Osteoblast (primary cell): ENCODE data around the gene ZNF185. TPM values are rescaled to one million over a fixed set of nuclear protein-coding genes. Genes with fewer than 3 reads are reported as not detected.

Experiments
- DNase-seq: peaks from one replicate; pipeline ENCODE4 v3.0.0; 2011; ENCODE audit warnings: low spot score, mixed read lengths; ENCODE audit not compliant: insufficient read length; ENCODE audit errors: missing footprints
- H2AFZ ChIP-seq: 2 replicates; pipeline ENCODE4 v1.6.0; 2011; ENCODE audit warnings: mild to moderate bottlenecking, low read length
- H3K27ac ChIP-seq: 2 replicates; pipeline ENCODE4 v1.5.1; 2011; ENCODE audit warnings: mild to moderate bottlenecking, low read depth, low read length, moderate library complexity
- H3K27me3 ChIP-seq: 2 replicates; pipeline ENCODE4 v1.6.0; 2012; ENCODE audit warnings: mild to moderate bottlenecking, control low read depth, inconsistent platforms, low read length, moderate library complexity; ENCODE audit not compliant: insufficient read depth
- H3K36me3 ChIP-seq: 2 replicates; pipeline ENCODE4 v1.5.1; 2011; ENCODE audit warnings: mild to moderate bottlenecking, low read length, control low read depth, moderate library complexity; ENCODE audit not compliant: insufficient read depth
- H3K4me1 ChIP-seq: 2 replicates; pipeline ENCODE4 v1.5.1; 2011; ENCODE audit warnings: mild to moderate bottlenecking, low read length, control low read depth, moderate library complexity; ENCODE audit not compliant: insufficient read depth
- H3K4me2 ChIP-seq: 2 replicates; pipeline ENCODE4 v1.6.0; 2011; ENCODE audit warnings: mild to moderate bottlenecking, low read length; ENCODE audit not compliant: insufficient read depth
- H3K4me3 ChIP-seq: fragments of 200-600 bp; sonication (generic); 3 replicates; pipeline ENCODE4 v1.5.1; 2012; ENCODE audit warnings: mild to moderate bottlenecking, low read length, inconsistent platforms; ENCODE audit not compliant: insufficient read depth
- H3K79me2 ChIP-seq: 2 replicates; pipeline ENCODE4 v1.6.0; 2012; ENCODE audit warnings: mild to moderate bottlenecking, low read length, control low read depth, inconsistent platforms; ENCODE audit not compliant: insufficient read depth
- H3K9me3 ChIP-seq: 2 replicates; pipeline ENCODE4 v1.5.1; 2011; ENCODE audit warnings: low read depth, low read length, control low read depth
- H4K20me1 ChIP-seq: 2 replicates; pipeline ENCODE4 v1.6.0; 2012; ENCODE audit warnings: mild to moderate bottlenecking, low read length, control low read depth; ENCODE audit not compliant: insufficient read depth
- total RNA-seq: library from RNA; depleted of rRNA; stranded (reverse); fragments of >200 nt; gene quantifications from 2 replicates; pipeline ENCODE4 v1.2.3, GENCODE V29; 2012
- TF ChIP-seq, protein P1 (sequence below): IDR thresholded peaks from 2 replicates; pipeline ENCODE4 v1.5.1; 2011; ENCODE audit warnings: mild to moderate bottlenecking, low read depth, low read length, moderate library complexity; ENCODE audit errors: extremely low read depth

ZNF185 gene
- total RNA-seq, 1 donor = 1.1 TPM

DNA sequence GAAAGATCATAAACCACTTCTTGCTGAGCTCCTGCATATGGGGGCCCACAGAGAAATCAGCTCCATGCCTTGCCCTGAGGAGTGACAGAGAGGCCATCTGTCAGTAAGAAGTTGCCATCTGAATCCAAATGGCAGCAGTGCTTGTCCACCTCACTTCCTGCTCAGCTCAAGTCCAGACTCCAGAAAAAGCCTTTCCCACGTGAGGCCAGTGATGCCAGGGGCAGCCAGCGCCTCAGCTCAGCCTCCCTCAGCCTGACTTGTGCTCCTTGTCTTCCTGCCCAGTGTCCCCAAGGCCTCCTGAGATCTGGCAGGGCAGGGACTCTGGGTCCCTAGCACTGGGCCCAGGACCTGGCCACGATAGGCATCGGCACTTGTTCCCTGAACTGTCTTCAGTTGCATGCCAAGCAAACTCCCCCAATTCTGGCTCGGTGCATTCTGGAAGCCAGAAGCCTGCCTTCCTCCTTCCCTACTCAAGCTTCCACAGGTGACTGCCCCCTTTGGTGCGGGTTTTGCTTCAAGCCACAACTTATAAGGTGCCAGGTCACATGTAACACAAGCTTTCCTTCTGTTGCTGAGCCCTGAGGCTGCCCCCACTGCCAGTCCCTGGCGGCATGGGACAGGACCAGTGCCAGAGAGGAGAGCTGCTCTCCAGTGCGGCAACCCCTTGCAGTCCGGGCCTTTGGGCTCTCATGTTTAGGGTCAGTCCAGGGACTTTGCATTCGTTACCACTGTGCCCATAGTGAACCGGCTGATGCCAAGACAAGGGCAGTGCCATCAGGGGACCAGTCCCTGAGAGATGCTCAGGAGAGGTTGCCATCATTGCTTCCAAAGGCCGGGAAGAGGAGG is 2.2 kb downstream of the ZNF185 start:
- no peaks in the 10 kb centered on the region for H3K79me2 ChIP-seq
- no peak overlapping the region for H3K4me2 ChIP-seq
- H3K27ac ChIP-seq = no peak overlapping the region
- no peaks in the 10 kb centered on the region for H3K27me3 ChIP-seq
- no peaks in the 10 kb centered on the region for H3K36me3 ChIP-seq
- H3K9me3 ChIP-seq = no peaks in the 10 kb centered on the region
- TF ChIP-seq, protein P1, sequence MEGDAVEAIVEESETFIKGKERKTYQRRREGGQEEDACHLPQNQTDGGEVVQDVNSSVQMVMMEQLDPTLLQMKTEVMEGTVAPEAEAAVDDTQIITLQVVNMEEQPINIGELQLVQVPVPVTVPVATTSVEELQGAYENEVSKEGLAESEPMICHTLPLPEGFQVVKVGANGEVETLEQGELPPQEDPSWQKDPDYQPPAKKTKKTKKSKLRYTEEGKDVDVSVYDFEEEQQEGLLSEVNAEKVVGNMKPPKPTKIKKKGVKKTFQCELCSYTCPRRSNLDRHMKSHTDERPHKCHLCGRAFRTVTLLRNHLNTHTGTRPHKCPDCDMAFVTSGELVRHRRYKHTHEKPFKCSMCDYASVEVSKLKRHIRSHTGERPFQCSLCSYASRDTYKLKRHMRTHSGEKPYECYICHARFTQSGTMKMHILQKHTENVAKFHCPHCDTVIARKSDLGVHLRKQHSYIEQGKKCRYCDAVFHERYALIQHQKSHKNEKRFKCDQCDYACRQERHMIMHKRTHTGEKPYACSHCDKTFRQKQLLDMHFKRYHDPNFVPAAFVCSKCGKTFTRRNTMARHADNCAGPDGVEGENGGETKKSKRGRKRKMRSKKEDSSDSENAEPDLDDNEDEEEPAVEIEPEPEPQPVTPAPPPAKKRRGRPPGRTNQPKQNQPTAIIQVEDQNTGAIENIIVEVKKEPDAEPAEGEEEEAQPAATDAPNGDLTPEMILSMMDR = no peak
- no peak overlapping the region for H3K4me3 ChIP-seq
- peaks cover 37% of the 10 kb centered on the region for H3K4me1 ChIP-seq
- DNase-seq = peak; percentile 65
- H4K20me1 ChIP-seq = no peaks in the 10 kb centered on the region
- no peak overlapping the region for H2AFZ ChIP-seq

DNA sequence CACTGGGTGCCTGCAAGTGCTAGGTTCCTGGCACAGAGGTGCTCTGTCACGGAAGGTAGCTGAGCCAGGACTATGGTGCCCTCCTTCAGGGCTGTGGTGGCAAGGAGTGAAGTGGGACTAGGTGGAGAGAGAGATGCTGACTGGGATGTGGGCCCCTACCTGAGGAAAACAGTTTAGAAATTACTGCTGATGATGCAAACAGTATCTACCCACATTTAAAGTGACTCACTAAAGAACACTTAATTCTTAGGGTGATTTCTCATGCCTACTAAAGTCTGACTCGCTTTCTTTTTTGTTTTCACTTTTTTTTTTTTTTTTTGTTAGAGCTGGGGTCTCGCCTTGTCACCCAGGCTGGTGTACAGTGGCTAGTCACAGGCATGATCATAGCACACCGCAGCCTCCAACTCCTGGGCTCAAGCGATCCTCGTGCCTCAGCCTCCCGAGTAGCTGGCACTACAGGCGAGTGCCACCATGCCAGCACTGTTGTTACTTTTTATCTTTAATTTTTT is 3.1 kb downstream of the ZNF185 start:
- Histone ChIP-seq H3K27ac (peak overlapping the region; percentile 88), H3K79me2 (no peaks in the 10 kb centered on the region), H3K9me3 (no peaks in the 10 kb centered on the region), H3K4me3 (no peak overlapping the region), H4K20me1 (no peaks in the 10 kb centered on the region), H3K4me1 (peaks cover 37% of the 10 kb centered on the region), H3K36me3 (no peaks in the 10 kb centered on the region), H2AFZ (no peak overlapping the region), H3K4me2 (no peak overlapping the region), H3K27me3 (no peaks in the 10 kb centered on the region)
- TF ChIP-seq, protein P1 = no peak
- peak; percentile 55 for DNase-seq

- Histone ChIP-seq H3K27me3 (no peaks in the 10 kb centered on the region), H3K4me3 (no peak overlapping the region), H3K4me2 (peak overlapping the region; percentile 71), H3K36me3 (no peaks in the 10 kb centered on the region), H4K20me1 (no peaks in the 10 kb centered on the region), H3K27ac (peak overlapping the region; percentile 88), H2AFZ (peak overlapping the region; percentile 78), H3K79me2 (no peaks in the 10 kb centered on the region), H3K4me1 (peaks cover 30% of the 10 kb centered on the region), H3K9me3 (no peaks in the 10 kb centered on the region)
- TF ChIP-seq, protein P1 = no peak
- DNase-seq = peak; percentile 96
Observed at GRCh38 chrX:152901816-152902501, 4.1 kb downstream of the ZNF185 start.

GRCh38 chrX:152902502-152902820 is 4.6 kb downstream of the ZNF185 start:
- H3K4me3 ChIP-seq = no peak overlapping the region
- H3K4me2 ChIP-seq = peak overlapping the region; percentile 29
- TF ChIP-seq, protein P1 = no peak
- no peaks in the 10 kb centered on the region for H3K27me3 ChIP-seq
- H3K9me3 ChIP-seq = no peaks in the 10 kb centered on the region
- H3K4me1 ChIP-seq = peaks cover 30% of the 10 kb centered on the region
- DNase-seq = no peak
- H3K36me3 ChIP-seq = no peaks in the 10 kb centered on the region
- H2AFZ ChIP-seq = peak overlapping the region; percentile 29
- peak overlapping the region; percentile 88 for H3K27ac ChIP-seq
- no peaks in the 10 kb centered on the region for H4K20me1 ChIP-seq
- H3K79me2 ChIP-seq = no peaks in the 10 kb centered on the region
